ENCODE data around the gene KLK12. TPM values are rescaled to one million over a fixed set of nuclear protein-coding genes. Genes with fewer than 3 reads are reported as not detected.

KLK12 gene
- total RNA-seq, 4 donors from 2014 or later = not detected

GRCh38 chr19:51025809-51026553, 8.8 kb downstream of the KLK12 start:
- no peak for TF ChIP-seq EP300 (IDR thresholded peaks at IDR 0.05)
- TF ChIP-seq POLR2AphosphoS5 (IDR thresholded peaks at IDR 0.05) = no peak
- no peak for TF ChIP-seq POLR2A (IDR thresholded peaks at IDR 0.05; ENCODE audit: low read depth)
- TF ChIP-seq CTCF (IDR thresholded peaks at IDR 0.05) = no peak
- no peak overlapping the region for H3K4me3 ChIP-seq
- WGBS = 56% methylated on average over 14 of the region's 18 CpGs
- intact Hi-C loops (cut with DNase I) = no loop called here
- H3K27me3 ChIP-seq = peaks cover 0 to 88% (median 10%) of the 10 kb centered on the region in 4 donors
- no peaks in the 10 kb centered on the region for H3K4me1 ChIP-seq
- no peaks in the 10 kb centered on the region for H3K36me3 ChIP-seq
- DNase-seq (ENCODE audit: extremely low spot score) = no peak
- no peak overlapping the region for H3K27ac ChIP-seq (replicated peaks in 1 of 4)
- no peaks in the 10 kb centered on the region for H3K9me3 ChIP-seq

GRCh38 chr19:51025401-51025800, 9.4 kb downstream of the KLK12 start:
- H3K9me3 ChIP-seq = no peaks in the 10 kb centered on the region
- H3K4me3 ChIP-seq = no peak overlapping the region
- H3K27me3 ChIP-seq = peaks cover 0 to 90% (median 10%) of the 10 kb centered on the region in 4 donors
- H3K36me3 ChIP-seq = no peaks in the 10 kb centered on the region
- 80% methylated on average over 5 of the region's 6 CpGs for WGBS
- no peak overlapping the region for H3K27ac ChIP-seq (replicated peaks in 1 of 4)
- TF ChIP-seq CTCF (IDR thresholded peaks at IDR 0.05) (no peak), POLR2AphosphoS5 (IDR thresholded peaks at IDR 0.05) (no peak), EP300 (IDR thresholded peaks at IDR 0.05) (no peak), POLR2A (IDR thresholded peaks at IDR 0.05; ENCODE audit: low read depth) (no peak)
- no peak for DNase-seq (ENCODE audit: extremely low spot score)
- intact Hi-C loops (cut with DNase I) = no loop called here
- H3K4me1 ChIP-seq = no peaks in the 10 kb centered on the region

- Histone ChIP-seq H3K27ac (replicated peaks in 1 of 4) (no peak overlapping the region), H3K4me3 (no peak overlapping the region), H3K9me3 (no peaks in the 10 kb centered on the region), H3K27me3 (peaks cover 0 to 92% (median 10%) of the 10 kb centered on the region in 4 donors), H3K36me3 (no peaks in the 10 kb centered on the region), H3K4me1 (peaks cover 0 to under 1% (median under 1%) of the 10 kb centered on the region in 4 donors)
- TF ChIP-seq POLR2AphosphoS5 (IDR thresholded peaks at IDR 0.05) (no peak), CTCF (IDR thresholded peaks at IDR 0.05) (no peak), EP300 (IDR thresholded peaks at IDR 0.05) (no peak), POLR2A (IDR thresholded peaks at IDR 0.05; ENCODE audit: low read depth) (no peak)
- WGBS = 57% methylated on average over 5 of the region's 5 CpGs
- intact Hi-C loops (cut with DNase I) = loop anchor here (5.0 kb wide), 1 partner anchor 72 kb away; no protein-coding TSS in a partner anchor
- no peak for DNase-seq (ENCODE audit: extremely low spot score)
Observed at GRCh38 chr19:51024924-51025323, 9.9 kb downstream of the KLK12 start.

GRCh38 chr19:51023946-51024345, 10.9 kb downstream of the KLK12 start:
- Histone ChIP-seq H3K4me1 (peaks cover 6 to 10% (median 9%) of the 10 kb centered on the region in 4 donors), H3K9me3 (no peaks in the 10 kb centered on the region), H3K27me3 (peaks cover 0 to 92% (median 19%) of the 10 kb centered on the region in 4 donors), H3K36me3 (no peaks in the 10 kb centered on the region), H3K4me3 (no peak overlapping the region), H3K27ac (replicated peaks in 1 of 4) (no peak overlapping the region)
- no peak for TF ChIP-seq POLR2AphosphoS5 (IDR thresholded peaks at IDR 0.05)
- no peak for TF ChIP-seq EP300 (IDR thresholded peaks at IDR 0.05)
- TF ChIP-seq POLR2A (IDR thresholded peaks at IDR 0.05; ENCODE audit: low read depth) = no peak
- no peak for TF ChIP-seq CTCF (IDR thresholded peaks at IDR 0.05)
- DNase-seq (ENCODE audit: extremely low spot score) = no peak
- intact Hi-C loops (cut with DNase I) = loop anchor here (5.0 kb wide), 1 partner anchor 73 kb away; no protein-coding TSS in a partner anchor
- WGBS = 71% methylated on average over 11 of the region's 11 CpGs

All from esophagus muscularis mucosa (tissue), 4 donors.